ENCODE results near the gene HDAC7.

The HDAC7 gene

GRCh38 chr12:47747596-47748506, 71.9 kb downstream of the HDAC7 start:
- DNase-seq (ENCODE audit: low read depth in 2 of 2): no peak

DNA sequence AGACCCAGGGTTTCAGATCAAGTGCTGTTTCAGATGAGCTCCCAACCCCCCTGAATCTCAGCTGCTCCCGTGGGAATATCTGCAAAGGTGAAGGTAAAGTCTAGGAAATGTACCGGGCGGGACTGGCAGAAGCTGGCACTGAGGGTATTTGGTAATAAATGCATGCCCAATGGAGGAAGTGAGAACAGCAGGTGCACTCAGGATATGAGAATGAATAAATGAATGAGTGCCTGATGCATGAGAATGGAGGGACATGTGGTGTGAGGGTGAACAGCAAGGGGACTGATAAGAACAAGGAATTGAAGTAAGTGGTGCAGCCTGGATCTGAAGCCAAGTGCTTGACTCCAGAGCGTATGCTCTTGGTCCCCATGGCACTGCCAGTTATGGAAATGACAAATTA, 72.6 kb downstream of the HDAC7 start:
- no peak for DNase-seq (ENCODE audit: low read depth in 2 of 2)

DNA sequence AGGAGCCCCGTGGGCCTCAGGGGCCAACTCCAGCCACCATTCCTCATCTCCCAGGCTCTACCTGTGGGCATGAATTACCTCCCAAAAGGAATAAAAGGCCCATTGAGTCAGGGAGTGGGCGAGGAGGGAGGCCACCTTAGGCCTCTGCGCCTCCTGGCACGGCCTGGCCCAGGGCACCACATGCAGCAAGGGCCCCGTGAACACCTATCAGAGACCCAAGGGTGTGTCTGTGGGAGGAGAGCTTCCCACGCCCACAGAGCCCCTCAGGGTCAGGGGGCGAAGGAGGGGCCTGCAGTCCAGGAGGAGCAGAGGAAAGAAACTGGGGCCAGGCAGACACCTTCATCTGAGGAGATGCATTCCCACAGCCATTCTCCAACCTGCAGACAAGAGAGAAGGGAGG, 73.2 kb downstream of the HDAC7 start:
- DNase-seq (ENCODE audit: low read depth in 2 of 2): no peak

DNA sequence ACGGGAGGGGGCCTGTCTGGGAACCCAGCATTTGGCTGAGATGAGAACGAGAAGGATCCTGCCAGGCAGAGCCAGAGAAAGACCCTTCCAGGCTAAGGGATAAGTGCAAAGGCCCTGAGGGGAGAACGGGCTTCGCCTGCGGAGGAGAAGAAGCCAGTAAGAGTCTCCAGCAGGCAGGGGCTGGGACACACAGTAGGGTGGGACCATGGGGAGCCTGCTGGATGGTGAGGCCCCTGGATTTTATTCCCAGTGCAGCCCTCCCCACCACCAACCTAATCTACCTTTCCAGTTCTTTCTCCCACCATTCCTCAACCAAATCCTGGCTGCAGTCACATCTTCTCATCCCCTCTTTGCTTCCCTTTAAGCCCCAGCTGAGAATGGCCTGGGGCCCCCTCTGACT, 73.6 kb downstream of the HDAC7 start:
- no peak for DNase-seq (ENCODE audit: low read depth in 2 of 2)

- no peak for DNase-seq (ENCODE audit: low read depth in 2 of 2)
Measured at GRCh38 chr12:47745485-47746041, 74.1 kb downstream of the HDAC7 start.

DNA sequence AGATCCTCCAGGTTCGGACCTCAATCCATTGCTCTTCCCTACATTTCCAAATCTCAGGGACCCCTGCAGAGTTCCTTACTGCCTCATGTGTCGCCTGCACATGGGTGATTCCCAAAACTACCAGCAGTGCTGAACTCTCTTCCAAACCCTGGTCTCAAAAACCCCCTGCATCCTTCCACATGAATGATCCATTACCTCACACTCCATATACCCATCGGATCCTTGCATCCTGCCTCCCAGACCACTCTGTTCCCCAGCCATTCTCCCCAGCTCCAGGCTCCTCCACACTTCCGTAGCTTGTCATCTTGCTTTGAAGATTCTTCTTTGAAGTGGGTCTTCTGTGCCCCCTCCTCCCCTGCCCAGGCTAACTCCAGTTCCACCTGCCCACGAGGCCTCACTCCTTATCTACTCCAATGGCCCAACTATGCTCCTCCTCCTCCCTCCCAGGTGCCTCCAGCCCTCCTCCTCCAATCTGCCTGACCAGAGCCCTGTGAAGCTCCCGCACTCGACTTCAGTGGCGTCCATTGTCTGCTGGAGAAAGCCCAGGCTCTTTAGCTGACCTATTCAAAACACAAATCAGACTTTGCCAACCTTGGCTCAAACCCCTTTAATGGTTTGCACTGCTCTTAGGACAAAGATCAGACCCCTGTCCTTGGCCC, 74.8 kb downstream of the HDAC7 start:
- no peak for DNase-seq (ENCODE audit: low read depth in 2 of 2)

DNA sequence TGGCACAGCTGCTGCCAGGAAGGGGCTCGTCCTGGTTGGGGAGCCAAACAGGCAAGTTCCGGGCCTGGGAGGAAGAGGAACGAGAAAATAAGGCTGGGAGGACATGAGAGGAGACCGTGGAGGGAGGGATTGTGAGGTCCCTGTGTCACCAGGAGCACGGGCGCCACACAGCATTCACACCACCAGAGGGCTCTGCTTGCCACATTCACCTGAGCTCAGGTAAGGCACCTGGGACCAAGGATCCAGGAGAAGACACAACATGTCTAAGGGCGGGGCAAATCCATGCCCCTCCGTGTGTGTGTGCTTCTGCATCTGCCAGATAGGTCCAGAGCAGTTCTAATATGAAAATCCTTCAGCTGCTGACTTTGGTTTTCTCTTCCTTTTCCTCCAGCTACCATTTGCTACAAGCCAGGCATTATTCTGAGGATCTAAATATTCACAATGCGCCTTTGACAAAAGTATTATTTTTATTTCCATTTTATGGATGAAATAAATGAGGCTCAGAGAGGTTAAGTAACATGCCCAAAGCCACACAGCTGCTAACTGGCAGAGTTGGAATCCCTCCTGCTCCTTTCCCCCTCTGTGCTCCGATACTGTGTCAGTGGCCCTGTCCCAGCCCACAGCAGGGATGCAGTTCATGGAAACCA, 75.6 kb downstream of the HDAC7 start:
- no peak for DNase-seq (ENCODE audit: low read depth in 2 of 2)

DNA sequence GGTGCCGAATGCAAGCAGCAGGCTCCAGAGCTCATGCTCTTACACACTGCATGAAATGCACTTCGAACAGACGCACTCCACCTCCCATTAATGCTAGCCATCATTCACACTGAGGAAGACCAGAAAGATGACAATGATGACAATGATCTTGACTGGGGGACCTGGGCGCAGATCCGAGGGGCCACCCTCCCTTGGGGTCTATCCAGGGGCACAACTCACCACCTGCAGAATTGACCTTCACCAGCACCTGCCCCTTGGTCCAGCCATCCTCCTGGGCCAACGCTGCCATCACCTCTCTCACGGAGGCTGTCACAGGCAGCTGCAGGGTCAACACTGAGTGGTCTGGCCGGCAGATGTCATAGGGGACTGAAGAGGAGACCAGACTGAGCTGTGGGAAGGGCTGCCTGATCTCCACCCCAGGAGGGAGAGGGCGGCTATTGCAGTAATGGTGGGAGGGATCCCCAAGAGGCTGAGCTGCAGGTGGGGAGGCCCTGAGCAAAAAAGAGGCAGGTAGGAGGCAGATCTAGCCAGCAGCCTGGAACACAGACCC, 76.3 kb downstream of the HDAC7 start:
- DNase-seq (ENCODE audit: low read depth in 2 of 2): no peak

- DNase-seq (ENCODE audit: low read depth in 2 of 2): no peak
Measured at GRCh38 chr12:47742253-47742825, 77.4 kb downstream of the HDAC7 start.

DNA sequence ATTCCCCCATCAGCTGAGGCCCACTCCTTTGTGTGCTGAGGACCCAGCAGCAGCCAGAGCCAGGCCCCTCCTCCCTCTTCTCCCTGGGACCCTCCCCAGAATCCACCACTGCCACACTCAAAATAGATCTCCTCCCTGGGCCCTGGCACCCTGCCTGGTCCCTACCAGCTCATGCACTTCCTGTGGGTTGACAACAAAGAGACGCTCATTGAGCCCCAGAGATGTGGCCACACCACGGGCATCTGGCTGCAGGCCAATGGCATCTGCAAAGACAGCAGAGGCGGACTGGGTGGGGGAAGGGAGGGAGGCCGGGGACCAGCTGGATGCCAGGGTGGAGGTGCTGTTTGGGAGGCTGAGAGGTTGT, 78.4 kb downstream of the HDAC7 start:
- no peak for DNase-seq (ENCODE audit: low read depth in 2 of 2)

DNA sequence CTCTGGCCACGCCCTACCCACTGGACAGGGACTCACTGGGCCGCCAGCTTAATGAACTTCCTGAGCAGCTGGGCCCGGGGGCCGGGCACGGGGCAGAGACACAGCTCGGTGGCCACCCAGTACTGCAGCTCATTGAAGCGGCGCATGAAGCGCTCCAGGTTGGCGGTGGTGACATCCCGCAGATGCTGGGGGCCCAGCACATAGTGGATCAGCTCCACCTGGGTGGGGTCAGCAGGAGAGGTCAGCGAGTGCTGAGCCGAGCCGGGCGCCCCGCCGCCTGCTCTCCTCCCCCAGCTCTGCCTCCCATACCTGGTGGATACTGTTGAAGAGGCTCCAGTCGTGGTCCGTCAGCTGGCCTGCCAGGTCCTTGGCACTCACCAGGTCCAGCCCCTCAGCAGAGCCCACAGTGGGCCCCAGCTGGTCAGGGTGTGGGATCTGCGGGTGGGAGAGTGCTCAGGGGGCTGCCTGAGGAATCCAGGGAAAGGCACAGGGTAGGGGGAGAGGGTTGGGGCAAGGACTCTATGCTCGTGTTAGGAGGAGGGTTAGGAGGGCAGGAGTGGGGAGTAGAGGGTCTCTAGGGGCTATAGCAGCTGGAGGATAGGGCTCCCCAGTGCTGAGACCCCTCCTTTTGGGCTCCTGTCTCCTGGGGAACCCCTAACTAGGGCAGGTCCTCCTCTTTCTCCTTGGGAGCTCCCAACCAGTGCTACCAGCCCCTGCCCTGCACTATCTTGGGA, 78.9 kb downstream of the HDAC7 start:
- no peak for DNase-seq (ENCODE audit: low read depth in 2 of 2)

DNA sequence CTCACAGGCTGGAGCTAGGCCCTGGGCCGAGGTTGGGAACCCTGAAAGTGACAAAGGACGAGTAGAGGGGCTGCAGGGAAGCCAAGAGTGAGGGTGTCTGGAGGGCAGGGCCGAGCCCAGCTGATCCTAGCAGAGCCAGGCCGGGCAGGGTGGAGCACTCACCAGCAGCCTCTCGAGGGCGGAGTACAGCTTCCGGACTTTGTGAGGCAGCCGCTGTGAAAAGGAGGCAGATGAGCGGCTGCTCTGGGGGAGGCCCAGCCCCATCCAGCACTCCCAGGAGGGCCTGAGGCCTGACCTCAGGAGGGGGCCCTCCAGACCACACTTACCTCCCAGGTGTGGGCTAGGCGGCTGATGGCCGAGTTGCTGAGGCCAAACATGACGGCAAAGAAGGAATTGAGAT, 79.7 kb downstream of the HDAC7 start:
- no peak for DNase-seq (ENCODE audit: low read depth in 2 of 2)

DNA sequence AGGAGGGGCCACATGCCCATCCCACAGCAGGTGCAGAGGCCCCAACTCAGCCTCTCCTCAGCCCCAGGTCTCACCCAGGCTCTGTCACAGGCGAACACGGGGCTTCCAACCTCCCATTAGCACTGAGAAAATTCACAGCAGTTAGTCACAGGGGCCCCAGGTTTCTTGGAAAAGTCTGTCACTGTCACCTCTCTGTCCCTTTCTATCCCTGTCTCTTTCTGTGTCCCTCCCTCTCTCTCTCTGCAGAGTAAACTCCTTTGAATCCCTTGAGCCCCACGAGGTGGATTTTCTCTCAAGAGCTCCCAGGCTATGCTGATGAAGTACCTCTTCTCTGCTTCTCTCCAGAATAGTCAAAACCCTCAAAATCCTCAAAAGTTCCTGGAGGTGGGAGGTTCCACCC, 80.4 kb downstream of the HDAC7 start:
- no peak for DNase-seq (ENCODE audit: low read depth in 2 of 2)

GRCh38 chr12:47737936-47738594, 81.6 kb downstream of the HDAC7 start:
- no peak for DNase-seq (ENCODE audit: low read depth in 2 of 2)

GRCh38 chr12:47736877-47737676, 82.6 kb downstream of the HDAC7 start:
- DNase-seq (ENCODE audit: low read depth in 2 of 2): no peak

- no peak for DNase-seq (ENCODE audit: low read depth in 2 of 2)
Measured at GRCh38 chr12:47736216-47736615, 83.5 kb downstream of the HDAC7 start.

DNA sequence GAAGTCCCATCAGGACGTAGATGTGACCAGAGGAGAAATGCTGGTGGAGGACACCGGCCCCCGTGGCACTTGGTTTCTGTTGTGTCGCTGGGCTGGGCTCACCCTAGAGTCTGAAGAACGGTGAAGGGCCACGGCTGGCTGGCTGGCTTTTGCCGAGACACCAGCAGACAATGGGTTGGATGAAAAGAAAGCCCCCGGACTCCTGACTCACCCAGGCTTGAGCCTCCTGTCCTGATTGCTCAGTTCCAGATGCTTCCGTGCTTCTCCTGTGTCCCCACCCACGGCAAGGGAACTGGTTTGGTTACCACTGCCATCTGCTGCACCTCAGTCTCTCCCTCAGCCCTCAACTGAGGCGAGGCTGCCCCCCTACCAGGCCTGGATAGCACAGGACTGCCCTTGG, 84.1 kb downstream of the HDAC7 start:
- DNase-seq (ENCODE audit: low read depth in 2 of 2): no peak

DNA sequence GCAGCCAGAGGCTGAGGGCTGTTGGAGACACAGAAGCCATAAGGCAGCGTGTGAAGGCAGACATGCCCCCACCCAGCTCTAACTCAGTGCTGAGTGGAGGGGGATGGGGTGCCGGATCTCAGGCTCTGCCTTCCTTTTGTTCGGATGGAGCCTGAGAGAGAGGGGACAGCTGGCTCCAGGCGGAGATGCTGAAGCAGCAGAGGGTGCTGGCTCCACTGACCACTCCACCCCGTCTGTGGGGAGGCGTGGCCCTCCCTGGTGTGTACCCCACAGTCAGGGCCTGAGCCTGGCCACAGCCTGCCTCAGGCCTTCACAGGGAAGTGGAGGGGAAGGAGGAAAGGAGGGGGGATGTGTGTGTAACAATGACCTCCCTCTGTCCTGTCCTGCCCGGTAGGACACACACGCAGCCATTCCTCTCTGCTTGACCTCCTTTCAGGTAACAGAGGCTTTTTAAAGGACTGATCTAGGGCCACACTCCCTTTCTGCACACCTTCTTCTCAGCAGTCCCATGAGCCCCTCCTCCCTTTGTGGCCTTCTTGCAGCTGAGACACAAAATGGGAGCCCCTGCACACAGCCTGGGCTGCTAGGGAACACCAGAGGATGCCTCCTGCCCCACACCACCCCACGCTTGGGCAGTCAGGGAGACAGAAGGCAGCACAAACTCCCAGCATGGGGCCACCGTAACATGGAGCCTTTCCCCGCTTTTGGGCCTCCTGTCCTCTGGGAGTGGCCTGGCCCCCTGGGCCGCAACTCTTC, 84.8 kb downstream of the HDAC7 start:
- no peak for DNase-seq (ENCODE audit: low read depth in 2 of 2)

- DNase-seq (ENCODE audit: low read depth in 2 of 2): no peak
Measured at GRCh38 chr12:47733142-47733541, 86.6 kb downstream of the HDAC7 start.

All from fibroblast of skin of left biceps (primary cell).